Colonic mucosa (tissue), 4 donors: ENCODE results near the gene SHPK. TPM values are rescaled to one million over a fixed set of nuclear protein-coding genes. Genes with fewer than 3 reads are reported as not detected.

Source experiments
- DNase-seq: peaks from one replicate; pipeline ENCODE4 v3.0.0-alpha.2; 2020
- H3K27ac ChIP-seq: fragments of 200-600 bp; one replicate; pipeline ENCODE4 v1.8.0; 2021
- H3K27me3 ChIP-seq: fragments of 200-600 bp; one replicate; pipeline ENCODE4 v1.8.0; 2021
- H3K36me3 ChIP-seq: fragments of 200-600 bp; one replicate; pipeline ENCODE4 v1.8.0; 2021
- H3K4me1 ChIP-seq: fragments of 200-600 bp; one replicate; pipeline ENCODE4 v1.8.0; 2021; ENCODE audit warnings: mild to moderate bottlenecking
- H3K4me3 ChIP-seq: fragments of 200-600 bp; one replicate; pipeline ENCODE4 v1.8.0; 2021
- H3K9ac ChIP-seq, 2 donors: one replicate each; pipeline ENCODE4 v1.7.0; 2013; ENCODE audit warnings: control low read depth in 2 of 2, low read depth in 2 of 2, low read length in 2 of 2
- H3K9me3 ChIP-seq: fragments of 200-600 bp; one replicate; pipeline ENCODE4 v1.8.0; 2021
- intact Hi-C: fragments of 100-400 bp; cut with DNase I; formaldehyde crosslinking; loops from one replicate; pipeline ENCODE4 v1.14.1; 2022
- total RNA-seq, 2 donors: library from RNA; stranded (reverse); fragmentation: NEBNext Ultra II Directional in 1 of 2; extraction: Animal tissue kit (Norgen Biotek cat#: 25700) in 1 of 2; gene quantifications; one replicate each; pipeline ENCODE4 v1.2.1, GENCODE V29; 2021
- TF ChIP-seq, protein P1 (sequence below): fragments of 200-600 bp; IDR thresholded peaks from one replicate; pipeline ENCODE4 v1.8.0; 2022; ENCODE audit warnings: antibody characterized with exemption, mild to moderate bottlenecking
- donor health status: healthy.
- donor health status: DM: no; HTN: no; CAD: no.
- donor health status: DM: no; HTN: no; CAD: no.

The SHPK gene
- total RNA-seq, 2 donors from 2014 or later = 21.5 to 23.5 TPM

GRCh38 chr17:3603870-3604259 is 32.2 kb downstream of the SHPK start:
- Histone ChIP-seq H3K27ac (no peak overlapping the region), H3K9ac (no peak overlapping the region), H3K9me3 (no peaks in the 10 kb centered on the region), H3K36me3 (no peaks in the 10 kb centered on the region), H3K4me3 (no peak overlapping the region), H3K27me3 (no peaks in the 10 kb centered on the region), H3K4me1 (no peaks in the 10 kb centered on the region)
- intact Hi-C loops = no loop called here
- TF ChIP-seq, protein P1, sequence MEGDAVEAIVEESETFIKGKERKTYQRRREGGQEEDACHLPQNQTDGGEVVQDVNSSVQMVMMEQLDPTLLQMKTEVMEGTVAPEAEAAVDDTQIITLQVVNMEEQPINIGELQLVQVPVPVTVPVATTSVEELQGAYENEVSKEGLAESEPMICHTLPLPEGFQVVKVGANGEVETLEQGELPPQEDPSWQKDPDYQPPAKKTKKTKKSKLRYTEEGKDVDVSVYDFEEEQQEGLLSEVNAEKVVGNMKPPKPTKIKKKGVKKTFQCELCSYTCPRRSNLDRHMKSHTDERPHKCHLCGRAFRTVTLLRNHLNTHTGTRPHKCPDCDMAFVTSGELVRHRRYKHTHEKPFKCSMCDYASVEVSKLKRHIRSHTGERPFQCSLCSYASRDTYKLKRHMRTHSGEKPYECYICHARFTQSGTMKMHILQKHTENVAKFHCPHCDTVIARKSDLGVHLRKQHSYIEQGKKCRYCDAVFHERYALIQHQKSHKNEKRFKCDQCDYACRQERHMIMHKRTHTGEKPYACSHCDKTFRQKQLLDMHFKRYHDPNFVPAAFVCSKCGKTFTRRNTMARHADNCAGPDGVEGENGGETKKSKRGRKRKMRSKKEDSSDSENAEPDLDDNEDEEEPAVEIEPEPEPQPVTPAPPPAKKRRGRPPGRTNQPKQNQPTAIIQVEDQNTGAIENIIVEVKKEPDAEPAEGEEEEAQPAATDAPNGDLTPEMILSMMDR = no peak
- no peak for DNase-seq

DNA sequence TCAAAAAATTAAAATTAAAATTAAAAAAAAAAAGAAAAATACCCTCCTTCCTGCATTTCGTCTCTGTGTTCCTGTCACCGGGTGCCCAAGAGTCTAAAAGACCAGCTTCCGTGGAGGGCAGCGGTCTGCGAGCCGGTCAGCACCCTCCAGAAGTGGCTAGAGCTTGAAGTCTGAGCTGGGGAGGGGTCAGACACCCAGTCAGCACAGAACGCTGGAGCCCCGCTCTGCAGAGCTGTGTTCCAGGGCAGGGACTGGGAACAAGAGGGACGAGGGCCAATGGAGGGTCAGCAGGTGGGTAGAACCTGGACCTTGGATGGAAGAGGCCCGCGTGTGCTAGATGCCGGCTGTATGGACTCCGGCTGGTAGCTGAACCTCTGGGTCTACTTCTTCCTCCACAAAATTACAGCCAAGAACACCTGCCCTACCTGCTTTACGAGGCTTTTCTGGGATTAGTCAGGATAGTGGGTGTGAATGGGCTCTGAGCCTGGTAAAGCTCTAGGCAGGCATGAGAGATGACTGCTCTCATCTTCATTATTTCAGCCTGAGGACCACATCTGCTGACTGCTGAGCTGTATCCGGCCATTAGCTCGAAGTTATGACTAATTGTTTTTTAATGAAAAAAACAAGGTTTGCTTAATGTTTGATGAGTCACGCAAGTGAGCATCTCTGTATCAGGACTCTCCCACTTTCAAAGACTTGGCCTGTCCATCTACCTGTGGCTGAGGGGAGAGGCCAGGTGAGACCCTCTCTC is 32.8 kb downstream of the SHPK start:
- TF ChIP-seq, protein P1 = no peak
- H3K36me3 ChIP-seq = no peaks in the 10 kb centered on the region
- no peaks in the 10 kb centered on the region for H3K4me1 ChIP-seq
- intact Hi-C loops = no loop called here
- no peak overlapping the region for H3K4me3 ChIP-seq
- no peak overlapping the region for H3K9ac ChIP-seq
- no peak overlapping the region for H3K27ac ChIP-seq
- H3K9me3 ChIP-seq = no peaks in the 10 kb centered on the region
- no peaks in the 10 kb centered on the region for H3K27me3 ChIP-seq
- DNase-seq = no peak

GRCh38 chr17:3602499-3602898 is 33.6 kb downstream of the SHPK start:
- DNase-seq = no peak
- no peak overlapping the region for H3K27ac ChIP-seq
- no peaks in the 10 kb centered on the region for H3K36me3 ChIP-seq

GRCh38 chr17:3600529-3601205 is 35.4 kb downstream of the SHPK start:
- Histone ChIP-seq H3K36me3 (no peaks in the 10 kb centered on the region), H3K27ac (no peak overlapping the region), H3K4me1 (no peaks in the 10 kb centered on the region), H3K4me3 (no peak overlapping the region), H3K9me3 (no peaks in the 10 kb centered on the region), H3K27me3 (no peaks in the 10 kb centered on the region), H3K9ac (no peak overlapping the region)
- intact Hi-C loops = no loop called here
- TF ChIP-seq, protein P1 = no peak
- no peak for DNase-seq

More at GRCh38 chr17:3602499-3602898, 33.6 kb downstream of the SHPK start:
- Histone ChIP-seq H3K27me3 (no peaks in the 10 kb centered on the region), H3K4me3 (no peak overlapping the region), H3K4me1 (no peaks in the 10 kb centered on the region), H3K9ac (no peak overlapping the region), H3K9me3 (no peaks in the 10 kb centered on the region)
- intact Hi-C loops = no loop called here
- TF ChIP-seq, protein P1 = peak; percentile 17

DNA sequence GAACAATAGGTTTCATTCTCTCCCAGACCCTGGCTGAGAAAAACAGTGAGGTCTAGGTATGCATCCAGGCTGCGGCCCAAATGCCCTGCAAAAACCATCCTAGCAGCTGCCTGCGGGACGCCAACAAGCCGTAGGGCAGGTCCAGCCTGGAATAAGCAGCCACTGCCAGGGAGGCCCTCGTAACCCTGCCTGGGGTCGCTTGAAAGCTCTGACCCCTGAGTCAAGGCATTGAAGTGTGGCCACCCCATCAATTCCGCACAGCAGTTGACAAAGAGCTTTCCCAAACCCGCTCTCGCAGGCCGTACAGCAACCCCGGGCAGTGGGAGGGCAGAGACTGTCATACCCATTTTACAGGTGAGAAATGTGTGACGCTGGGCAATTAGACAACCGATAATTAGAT is 38.0 kb downstream of the SHPK start:
- TF ChIP-seq, protein P1 = no peak
- intact Hi-C loops = no loop called here
- H3K36me3 ChIP-seq = no peaks in the 10 kb centered on the region
- H3K27me3 ChIP-seq = no peaks in the 10 kb centered on the region
- H3K4me1 ChIP-seq = no peaks in the 10 kb centered on the region
- no peak overlapping the region for H3K9ac ChIP-seq
- DNase-seq = no peak
- no peaks in the 10 kb centered on the region for H3K9me3 ChIP-seq
- no peak overlapping the region for H3K4me3 ChIP-seq
- no peak overlapping the region for H3K27ac ChIP-seq
